ENCODE measurements around the gene NMNAT3. TPM values are rescaled to one million over a fixed set of nuclear protein-coding genes. Genes with fewer than 3 reads are reported as not detected.

Gene NMNAT3
- total and polyA plus RNA-seq, 2 experiments from 2014 or later = 8.3 to 9.2 TPM

GRCh38 chr3:139672884-139673283, 4.9 kb downstream of the NMNAT3 start (continued):
- no peak for TF ChIP-seq REST (IDR thresholded peaks at IDR 0.05; ENCODE audit: unreplicated experiment)

DNA sequence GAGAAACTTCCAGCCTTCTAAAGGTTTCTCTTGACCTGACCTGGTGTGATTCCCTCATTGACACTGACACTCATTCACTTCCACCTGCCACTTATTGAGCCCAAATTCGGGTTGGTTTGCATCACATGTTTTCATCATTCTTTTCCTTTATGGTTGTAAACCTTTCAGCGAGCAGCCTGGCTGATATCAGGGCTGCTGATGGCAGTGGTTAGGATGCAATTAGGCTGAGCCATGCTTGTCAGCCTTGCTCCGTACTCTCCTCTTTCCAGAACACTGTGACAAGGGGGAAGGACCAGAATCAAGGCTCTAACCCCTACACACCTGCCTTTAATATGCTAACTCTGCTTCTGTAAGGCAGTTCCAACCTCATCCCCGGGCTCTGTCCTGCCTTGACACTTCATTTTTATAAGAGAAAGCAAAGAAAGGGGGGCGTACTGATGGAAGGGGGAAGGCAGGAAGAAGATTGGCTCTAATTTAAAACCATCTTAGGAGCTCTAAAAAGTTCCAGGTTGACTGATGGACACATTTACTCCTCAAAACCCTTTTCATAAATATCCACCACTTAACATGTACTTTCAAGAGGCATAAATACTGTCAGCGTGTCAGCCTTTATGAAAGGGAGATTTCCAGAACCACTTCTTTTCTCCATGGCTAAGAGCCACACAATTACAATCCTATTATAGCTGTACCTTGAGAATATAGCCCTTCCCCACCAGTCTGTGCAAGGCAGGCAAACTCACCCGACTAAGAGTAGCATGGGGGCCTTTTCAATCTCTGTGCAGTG, 5.7 kb downstream of the NMNAT3 start:
- Histone ChIP-seq H3K4me2 (no peak overlapping the region), H2AFZ (no peak overlapping the region), H3K27ac (ENCODE audit: low read depth) (no peak overlapping the region), H3K79me2 (replicated peaks; ENCODE audit: insufficient read depth) (no peaks in the 10 kb centered on the region), H4K20me1 (replicated peaks; ENCODE audit: insufficient read depth) (0 out of 2 replicates have a peak, but pooled peaks cover 4% of the 10 kb centered on the region), H3F3A (replicated peaks; ENCODE audit: low read depth) (no peaks in the 10 kb centered on the region), H3K4me1 (ENCODE audit: insufficient read depth) (peaks cover 63% of the 10 kb centered on the region), H3K4me3 (no peak overlapping the region), H3K27me3 (ENCODE audit: insufficient read depth) (peaks cover 15% of the 10 kb centered on the region), H3K36me3 (ENCODE audit: insufficient read depth) (no peaks in the 10 kb centered on the region), H3K9me2 (ENCODE audit: insufficient read depth) (peaks cover 5% of the 10 kb centered on the region)
- Mint-ChIP-seq H3K4me1 (peaks cover 58% of the 10 kb centered on the region), H3K27me3 (ENCODE audit: insufficient read depth, low read depth, poor library complexity) (peaks cover 15% of the 10 kb centered on the region), H3K4me3 (no peak overlapping the region), H3K9me3 (no peaks in the 10 kb centered on the region), H3K27ac (no peak overlapping the region), H3K36me3 (ENCODE audit: low read depth) (no peaks in the 10 kb centered on the region)
- DNase-seq (ENCODE audit: low spot score) (no peak), ATAC-seq (no peak)
- TF ChIP-seq POLR2AphosphoS5 (IDR thresholded peaks at IDR 0.05; ENCODE audit: low read depth) (no peak), EZH2phosphoT487 (IDR thresholded peaks at IDR 0.05; ENCODE audit: unreplicated experiment) (no peak), CREB1 (CRISPR knock-in tag; IDR thresholded peaks at IDR 0.05; ENCODE audit: low read depth) (no peak), ZNF114 (CRISPR knock-in tag; IDR thresholded peaks at IDR 0.05) (no peak), ZNF331 (CRISPR knock-in tag; IDR thresholded peaks at IDR 0.05; ENCODE audit: low read depth) (no peak), EZH2 (IDR thresholded peaks at IDR 0.05; ENCODE audit: low read depth, unreplicated experiment) (no peak), NANOG (IDR thresholded peaks at IDR 0.05; ENCODE audit: borderline replicate concordance) (no peak), REST (IDR thresholded peaks at IDR 0.05; ENCODE audit: unreplicated experiment) (no peak), JUNB (IDR thresholded peaks at IDR 0.05; ENCODE audit: unreplicated experiment) (no peak)
- TF ChIP-seq, protein P1, sequence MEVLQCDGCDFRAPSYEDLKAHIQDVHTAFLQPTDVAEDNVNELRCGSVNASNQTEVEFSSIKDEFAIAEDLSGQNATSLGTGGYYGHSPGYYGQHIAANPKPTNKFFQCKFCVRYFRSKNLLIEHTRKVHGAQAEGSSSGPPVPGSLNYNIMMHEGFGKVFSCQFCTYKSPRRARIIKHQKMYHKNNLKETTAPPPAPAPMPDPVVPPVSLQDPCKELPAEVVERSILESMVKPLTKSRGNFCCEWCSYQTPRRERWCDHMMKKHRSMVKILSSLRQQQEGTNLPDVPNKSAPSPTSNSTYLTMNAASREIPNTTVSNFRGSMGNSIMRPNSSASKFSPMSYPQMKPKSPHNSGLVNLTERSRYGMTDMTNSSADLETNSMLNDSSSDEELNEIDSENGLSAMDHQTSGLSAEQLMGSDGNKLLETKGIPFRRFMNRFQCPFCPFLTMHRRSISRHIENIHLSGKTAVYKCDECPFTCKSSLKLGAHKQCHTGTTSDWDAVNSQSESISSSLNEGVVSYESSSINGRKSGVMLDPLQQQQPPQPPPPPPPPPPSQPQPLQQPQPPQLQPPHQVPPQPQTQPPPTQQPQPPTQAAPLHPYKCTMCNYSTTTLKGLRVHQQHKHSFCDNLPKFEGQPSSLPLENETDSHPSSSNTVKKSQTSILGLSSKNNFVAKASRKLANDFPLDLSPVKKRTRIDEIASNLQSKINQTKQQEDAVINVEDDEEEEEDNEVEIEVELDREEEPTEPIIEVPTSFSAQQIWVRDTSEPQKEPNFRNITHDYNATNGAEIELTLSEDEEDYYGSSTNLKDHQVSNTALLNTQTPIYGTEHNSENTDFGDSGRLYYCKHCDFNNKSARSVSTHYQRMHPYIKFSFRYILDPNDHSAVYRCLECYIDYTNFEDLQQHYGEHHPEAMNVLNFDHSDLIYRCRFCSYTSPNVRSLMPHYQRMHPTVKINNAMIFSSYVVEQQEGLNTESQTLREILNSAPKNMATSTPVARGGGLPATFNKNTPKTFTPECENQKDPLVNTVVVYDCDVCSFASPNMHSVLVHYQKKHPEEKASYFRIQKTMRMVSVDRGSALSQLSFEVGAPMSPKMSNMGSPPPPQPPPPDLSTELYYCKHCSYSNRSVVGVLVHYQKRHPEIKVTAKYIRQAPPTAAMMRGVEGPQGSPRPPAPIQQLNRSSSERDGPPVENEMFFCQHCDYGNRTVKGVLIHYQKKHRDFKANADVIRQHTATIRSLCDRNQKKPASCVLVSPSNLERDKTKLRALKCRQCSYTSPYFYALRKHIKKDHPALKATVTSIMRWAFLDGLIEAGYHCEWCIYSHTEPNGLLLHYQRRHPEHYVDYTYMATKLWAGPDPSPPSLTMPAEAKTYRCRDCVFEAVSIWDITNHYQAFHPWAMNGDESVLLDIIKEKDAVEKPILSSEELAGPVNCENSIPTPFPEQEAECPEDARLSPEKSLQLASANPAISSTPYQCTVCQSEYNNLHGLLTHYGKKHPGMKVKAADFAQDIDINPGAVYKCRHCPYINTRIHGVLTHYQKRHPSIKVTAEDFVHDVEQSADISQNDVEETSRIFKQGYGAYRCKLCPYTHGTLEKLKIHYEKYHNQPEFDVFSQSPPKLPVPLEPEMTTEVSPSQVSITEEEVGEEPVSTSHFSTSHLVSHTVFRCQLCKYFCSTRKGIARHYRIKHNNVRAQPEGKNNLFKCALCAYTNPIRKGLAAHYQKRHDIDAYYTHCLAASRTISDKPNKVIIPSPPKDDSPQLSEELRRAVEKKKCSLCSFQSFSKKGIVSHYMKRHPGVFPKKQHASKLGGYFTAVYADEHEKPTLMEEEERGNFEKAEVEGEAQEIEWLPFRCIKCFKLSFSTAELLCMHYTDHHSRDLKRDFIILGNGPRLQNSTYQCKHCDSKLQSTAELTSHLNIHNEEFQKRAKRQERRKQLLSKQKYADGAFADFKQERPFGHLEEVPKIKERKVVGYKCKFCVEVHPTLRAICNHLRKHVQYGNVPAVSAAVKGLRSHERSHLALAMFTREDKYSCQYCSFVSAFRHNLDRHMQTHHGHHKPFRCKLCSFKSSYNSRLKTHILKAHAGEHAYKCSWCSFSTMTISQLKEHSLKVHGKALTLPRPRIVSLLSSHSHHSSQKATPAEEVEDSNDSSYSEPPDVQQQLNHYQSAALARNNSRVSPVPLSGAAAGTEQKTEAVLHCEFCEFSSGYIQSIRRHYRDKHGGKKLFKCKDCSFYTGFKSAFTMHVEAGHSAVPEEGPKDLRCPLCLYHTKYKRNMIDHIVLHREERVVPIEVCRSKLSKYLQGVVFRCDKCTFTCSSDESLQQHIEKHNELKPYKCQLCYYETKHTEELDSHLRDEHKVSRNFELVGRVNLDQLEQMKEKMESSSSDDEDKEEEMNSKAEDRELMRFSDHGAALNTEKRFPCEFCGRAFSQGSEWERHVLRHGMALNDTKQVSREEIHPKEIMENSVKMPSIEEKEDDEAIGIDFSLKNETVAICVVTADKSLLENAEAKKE (CRISPR knock-in tag; IDR thresholded peaks at IDR 0.05) = no peak

Data from GM23338 (cell line).